Activated T-helper 17 cell treated with anti-CD3 and anti-CD28 coated beads, Interleukin-2, amount 50 U/mL, for 72 hours (primary cell): ENCODE measurements around the gene AKR1C2. TPM values are rescaled to one million over a fixed set of nuclear protein-coding genes. Genes with fewer than 3 reads are reported as not detected.
"Not testable (repeated sequence)": the region's sequence is repeated elsewhere in the genome, so short reads cannot be mapped to it uniquely, and the experiment has no call there.

Experiments used
- ATAC-seq: fragments of 150-1000 bp; cut with Tn5 transposase; replicated peaks from 2 replicates; pipeline ENCODE4 v1.10.0; 2021; ENCODE audit warnings: mild to moderate bottlenecking, moderate library complexity
- H3K27ac Mint-ChIP-seq: one replicate; pipeline ENCODE4 v1.8.0; 2022; ENCODE audit warnings: mixed read lengths
- H3K27me3 Mint-ChIP-seq: one replicate; pipeline ENCODE4 v1.8.0; 2022; ENCODE audit warnings: mixed read lengths
- H3K36me3 Mint-ChIP-seq: one replicate; pipeline ENCODE4 v1.8.0; 2022; ENCODE audit warnings: low read depth, mild to moderate bottlenecking, mixed read lengths
- H3K4me1 Mint-ChIP-seq: one replicate; pipeline ENCODE4 v1.8.0; 2022; ENCODE audit warnings: mixed read lengths
- H3K4me3 Mint-ChIP-seq: one replicate; pipeline ENCODE4 v1.8.0; 2022; ENCODE audit warnings: mild to moderate bottlenecking, mixed read lengths
- H3K9me3 Mint-ChIP-seq: one replicate; pipeline ENCODE4 v1.8.0; 2022; ENCODE audit warnings: mixed read lengths
- total RNA-seq, 2 donors: library from RNA; stranded (reverse); gene quantifications; one replicate each; pipeline ENCODE4 v1.2.3, GENCODE V29; 2022

AKR1C2 gene
- total RNA-seq, 2 donors from 2014 or later = not detected

- H3K4me3 Mint-ChIP-seq, H3K27ac Mint-ChIP-seq, H3K27me3 Mint-ChIP-seq, H3K36me3 Mint-ChIP-seq, H3K9me3 Mint-ChIP-seq, ATAC-seq, H3K4me1 Mint-ChIP-seq: not testable (repeated sequence)
These were observed 40.5 kb downstream of the AKR1C2 start, which contains the start of gene AKR1C1 for GRCh38 chr10:4962876-4963814. Gene AKR1C1 (plus strand): TSS chr10:4963415. CDS start chr10:4963445, 30 bp downstream.

GRCh38 chr10:4962308-4962707 is 41.3 kb downstream of the AKR1C2 start:
- H3K27me3 Mint-ChIP-seq, H3K27ac Mint-ChIP-seq, H3K4me3 Mint-ChIP-seq, H3K4me1 Mint-ChIP-seq, H3K9me3 Mint-ChIP-seq, ATAC-seq, H3K36me3 Mint-ChIP-seq: not testable (repeated sequence)

DNA sequence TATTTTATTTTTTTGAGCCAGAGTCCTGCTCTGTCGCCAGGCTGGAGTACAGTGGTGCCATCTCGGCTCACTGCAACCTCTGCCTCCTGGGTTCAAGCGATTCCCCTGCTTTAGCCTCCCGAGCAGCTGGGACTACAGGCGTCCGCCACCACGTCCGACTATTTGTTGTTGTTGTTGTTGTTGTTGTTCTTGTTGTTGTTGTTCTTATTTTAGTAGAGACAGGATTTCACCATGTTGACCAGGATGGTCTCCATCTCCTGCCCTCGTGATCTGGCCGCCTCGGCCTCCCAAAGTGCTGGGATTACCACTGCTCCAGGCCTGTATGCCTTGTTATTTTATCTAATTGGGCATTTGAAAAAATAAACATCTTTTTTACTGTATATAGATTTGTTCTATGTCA is 42.1 kb downstream of the AKR1C2 start:
- ATAC-seq, H3K27ac Mint-ChIP-seq, H3K27me3 Mint-ChIP-seq, H3K36me3 Mint-ChIP-seq, H3K4me1 Mint-ChIP-seq, H3K4me3 Mint-ChIP-seq, H3K9me3 Mint-ChIP-seq: not testable (repeated sequence)

DNA sequence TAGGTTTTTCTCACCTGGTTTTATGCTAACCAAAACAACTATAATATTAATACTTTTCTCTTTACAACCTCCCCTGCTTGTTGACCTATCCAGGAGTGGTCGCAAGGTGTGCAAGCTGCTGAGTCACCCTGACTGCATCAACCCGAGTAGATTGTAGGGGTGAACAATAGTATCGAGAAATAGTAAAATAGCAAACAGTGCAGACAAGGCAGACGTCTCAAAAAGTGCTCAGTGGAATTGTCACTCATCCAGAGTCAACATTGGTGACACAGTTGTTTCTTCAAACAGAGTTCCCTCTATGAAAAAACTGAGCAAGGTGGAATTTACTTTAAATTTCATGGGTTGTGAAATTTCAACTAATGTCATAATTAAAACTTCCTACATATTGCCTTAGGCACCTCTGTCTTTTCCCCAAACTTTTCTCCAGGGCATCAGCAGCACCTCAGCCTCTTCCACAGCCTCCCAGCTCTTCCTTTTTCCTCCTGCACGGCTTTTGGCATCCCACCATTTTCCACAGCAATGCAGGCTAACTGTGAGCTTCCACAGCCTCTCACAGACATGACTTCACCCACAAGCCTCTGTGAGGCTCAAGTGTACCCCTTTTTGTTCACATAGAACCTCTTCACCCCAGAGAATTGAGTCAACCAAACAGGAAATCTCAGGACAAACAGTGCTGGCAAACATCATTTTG is 46.6 kb downstream of the AKR1C2 start:
- not testable (repeated sequence) for H3K9me3 Mint-ChIP-seq, ATAC-seq, H3K36me3 Mint-ChIP-seq, H3K4me1 Mint-ChIP-seq, H3K27me3 Mint-ChIP-seq, H3K4me3 Mint-ChIP-seq, H3K27ac Mint-ChIP-seq

GRCh38 chr10:4956088-4956487 is 47.6 kb downstream of the AKR1C2 start:
- H3K4me1 Mint-ChIP-seq, H3K27ac Mint-ChIP-seq, ATAC-seq, H3K9me3 Mint-ChIP-seq, H3K36me3 Mint-ChIP-seq, H3K4me3 Mint-ChIP-seq, H3K27me3 Mint-ChIP-seq: not testable (repeated sequence)

- Mint-ChIP-seq H3K4me1 (no peaks in the 10 kb centered on the region), H3K27me3 (no peaks in the 10 kb centered on the region), H3K4me3 (no peak overlapping the region), H3K36me3 (no peaks in the 10 kb centered on the region), H3K9me3 (no peaks in the 10 kb centered on the region), H3K27ac (no peak overlapping the region)
- ATAC-seq = no peak
These were observed 50.3 kb downstream of the AKR1C2 start for GRCh38 chr10:4953405-4953804.

DNA sequence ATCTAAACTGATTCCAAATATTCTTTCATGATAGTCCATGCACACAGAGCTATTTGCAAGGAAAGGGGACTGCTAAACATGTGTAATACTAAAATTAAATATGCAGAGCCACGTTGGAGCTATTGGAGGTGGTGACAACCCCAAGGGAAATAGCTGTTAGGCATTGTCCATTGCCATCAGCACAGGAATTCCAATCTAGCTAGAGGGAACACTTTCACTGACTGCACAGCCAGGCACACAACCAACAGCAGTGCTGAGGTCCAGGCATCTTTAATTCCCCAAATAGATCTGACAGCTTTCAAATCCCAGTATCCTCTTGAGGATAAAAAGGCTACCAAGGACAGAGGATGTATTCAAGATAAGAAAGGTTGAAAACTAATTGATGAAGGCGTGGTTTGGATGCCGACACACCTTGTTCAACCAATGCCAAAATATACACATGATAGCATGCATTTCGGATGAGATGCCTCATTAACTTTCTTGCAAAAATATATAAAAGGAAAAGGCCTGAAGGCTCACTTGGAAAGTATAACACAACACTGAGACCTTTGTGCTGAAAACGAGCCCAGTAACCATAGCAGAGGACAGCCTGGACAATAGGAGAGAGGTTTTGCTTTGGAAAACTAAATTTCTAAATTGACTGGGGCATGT is 52.0 kb downstream of the AKR1C2 start:
- H3K27ac Mint-ChIP-seq, H3K4me3 Mint-ChIP-seq, H3K27me3 Mint-ChIP-seq, ATAC-seq, H3K36me3 Mint-ChIP-seq, H3K4me1 Mint-ChIP-seq, H3K9me3 Mint-ChIP-seq: not testable (repeated sequence)

DNA sequence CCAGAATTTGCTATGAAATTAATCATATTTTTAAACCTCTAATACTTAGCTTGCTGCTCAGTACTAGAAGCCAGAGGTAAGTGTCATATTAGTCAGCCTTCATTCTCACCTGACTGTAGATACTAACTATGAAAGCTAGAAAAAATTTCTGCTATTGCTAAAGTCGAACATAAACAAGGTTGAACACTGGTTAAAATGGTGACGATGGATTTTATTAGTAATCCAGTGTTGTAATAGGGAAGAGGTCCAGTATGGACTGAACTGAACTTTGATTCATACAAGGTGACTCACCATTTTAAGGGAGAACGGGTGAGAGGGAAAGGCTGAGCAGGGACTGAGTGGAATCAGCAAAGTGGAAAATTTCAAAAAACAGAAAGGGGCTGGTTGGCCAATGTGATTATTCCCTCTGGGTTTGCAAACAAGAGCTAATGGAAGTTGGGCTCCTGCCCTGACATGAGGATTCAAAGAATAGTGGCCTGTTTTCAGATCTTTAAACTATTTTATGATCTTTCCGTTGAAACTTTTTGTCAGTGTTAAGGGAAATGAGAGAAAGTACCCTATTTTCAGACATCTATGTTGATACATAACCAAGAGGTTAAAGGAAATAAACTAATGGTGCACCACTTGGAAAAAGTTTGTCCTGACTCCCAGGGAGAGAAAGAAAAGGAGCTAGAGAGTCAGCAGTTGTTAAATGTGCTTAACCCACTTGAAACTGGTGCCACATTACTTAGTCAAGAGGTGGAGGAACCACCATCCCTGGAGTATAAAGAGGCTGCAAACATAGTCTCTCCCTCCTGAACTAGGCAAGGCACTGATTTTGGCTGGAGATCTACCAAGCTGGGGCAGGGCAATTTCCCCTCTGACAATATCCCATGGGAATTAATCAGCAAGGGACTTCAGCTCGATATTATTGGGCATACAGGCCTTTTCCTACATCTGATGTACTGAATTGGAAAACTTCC is 55.7 kb downstream of the AKR1C2 start:
- no peak overlapping the region for H3K27ac Mint-ChIP-seq

GRCh38 chr10:4947039-4947634 is 56.5 kb downstream of the AKR1C2 start:
- Mint-ChIP-seq H3K27ac (no peak overlapping the region), H3K9me3 (no peaks in the 10 kb centered on the region), H3K27me3 (no peaks in the 10 kb centered on the region), H3K36me3 (no peaks in the 10 kb centered on the region), H3K4me3 (no peak overlapping the region), H3K4me1 (no peaks in the 10 kb centered on the region)
- no peak for ATAC-seq

More for the DNA sequence above, 55.7 kb downstream of the AKR1C2 start:
- Mint-ChIP-seq H3K27me3 (no peaks in the 10 kb centered on the region), H3K36me3 (no peaks in the 10 kb centered on the region), H3K4me1 (no peaks in the 10 kb centered on the region), H3K9me3 (no peaks in the 10 kb centered on the region), H3K4me3 (no peak overlapping the region)
- no peak for ATAC-seq

GRCh38 chr10:4945766-4946717 is 57.6 kb downstream of the AKR1C2 start:
- Mint-ChIP-seq H3K9me3 (no peaks in the 10 kb centered on the region), H3K4me1 (no peaks in the 10 kb centered on the region), H3K36me3 (no peaks in the 10 kb centered on the region), H3K4me3 (no peak overlapping the region), H3K27me3 (no peaks in the 10 kb centered on the region), H3K27ac (no peak overlapping the region)
- no peak for ATAC-seq

DNA sequence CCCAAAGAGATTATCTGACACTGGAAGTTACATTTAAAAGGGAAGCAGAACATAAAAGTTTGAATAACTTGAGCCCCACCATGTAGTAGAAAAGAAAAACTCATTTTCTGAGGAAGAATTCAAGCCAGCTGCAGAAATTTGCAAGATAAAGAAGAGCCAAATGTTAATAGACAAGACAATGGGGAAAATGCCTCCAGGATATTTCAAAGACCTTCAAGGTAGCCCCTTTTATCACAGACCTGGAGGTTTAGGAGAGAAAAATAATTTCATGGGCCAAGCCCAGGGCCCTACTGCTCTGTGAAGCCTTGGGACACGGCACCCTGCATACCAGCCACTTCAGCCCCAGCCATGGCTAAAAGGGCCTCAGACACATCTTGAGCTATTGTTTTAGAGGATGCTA is 58.8 kb downstream of the AKR1C2 start:
- Mint-ChIP-seq H3K4me1 (no peaks in the 10 kb centered on the region), H3K27ac (no peak overlapping the region), H3K9me3 (no peaks in the 10 kb centered on the region)

DNA sequence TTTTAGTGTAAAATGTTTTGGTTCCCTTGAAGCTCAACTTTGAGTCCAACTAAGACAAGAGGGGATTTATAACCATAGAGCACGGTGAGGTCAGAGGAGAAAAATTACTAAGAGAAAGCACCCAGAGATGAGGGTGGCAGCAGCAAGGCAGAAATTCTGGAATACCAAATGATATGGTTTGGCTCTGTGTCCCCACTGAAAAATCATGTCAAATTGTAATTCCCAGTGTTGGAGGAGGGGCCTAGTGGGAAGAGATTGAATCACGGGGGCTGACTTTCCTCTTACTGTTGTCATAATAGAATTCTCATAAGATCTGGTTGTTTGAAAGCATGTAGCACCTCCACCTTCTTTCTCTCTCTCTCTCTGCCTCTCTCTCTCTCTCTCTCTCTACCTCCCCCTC is 59.8 kb downstream of the AKR1C2 start:
- H3K36me3 Mint-ChIP-seq = no peaks in the 10 kb centered on the region
- no peaks in the 10 kb centered on the region for H3K4me1 Mint-ChIP-seq
- no peak overlapping the region for H3K27ac Mint-ChIP-seq
- peaks cover 5% of the 10 kb centered on the region for H3K27me3 Mint-ChIP-seq
- no peaks in the 10 kb centered on the region for H3K9me3 Mint-ChIP-seq
- no peak overlapping the region for H3K4me3 Mint-ChIP-seq
- ATAC-seq = no peak

More for the DNA sequence above, 58.8 kb downstream of the AKR1C2 start:
- ATAC-seq = no peak
- peaks cover 4% of the 10 kb centered on the region for H3K27me3 Mint-ChIP-seq
- no peak overlapping the region for H3K4me3 Mint-ChIP-seq
- no peaks in the 10 kb centered on the region for H3K36me3 Mint-ChIP-seq

GRCh38 chr10:4943416-4943815 is 60.2 kb downstream of the AKR1C2 start:
- H3K36me3 Mint-ChIP-seq, H3K4me3 Mint-ChIP-seq, H3K27ac Mint-ChIP-seq, ATAC-seq, H3K27me3 Mint-ChIP-seq, H3K9me3 Mint-ChIP-seq, H3K4me1 Mint-ChIP-seq: not testable (repeated sequence)
